ENCODE data around the gene RTCB. TPM values are rescaled to one million over a fixed set of nuclear protein-coding genes. Genes with fewer than 3 reads are reported as not detected.
A peak's percentile ranks its signal among the peaks of the same experiment; 100 is the strongest.

The RTCB gene
- polyA plus RNA-seq, 1 donor from 2014 or later, result 112 TPM

- Histone ChIP-seq H3K9me2 (ENCODE audit: insufficient read depth, low read length) (no peaks in the 10 kb centered on the region), H3K4me2 (ENCODE audit: low read length) (no peak overlapping the region), H3K4me3 (ENCODE audit: low read length) (peak overlapping the region; percentile 77), H3K27ac (ENCODE audit: low read length) (no peak overlapping the region), H3K9me3 (ENCODE audit: low read length) (no peaks in the 10 kb centered on the region), H3K9ac (ENCODE audit: low read length) (no peak overlapping the region), H3K36me3 (ENCODE audit: insufficient read depth, low read length) (peaks cover 10% of the 10 kb centered on the region), H3K79me2 (replicated peaks; ENCODE audit: insufficient read depth, low read length) (peaks cover 21% of the 10 kb centered on the region), H4K20me1 (ENCODE audit: insufficient read depth) (no peaks in the 10 kb centered on the region), H2AFZ (ENCODE audit: low read depth, low read length) (no peak overlapping the region), H3K27me3 (ENCODE audit: insufficient read depth, low read depth, low read length) (no peaks in the 10 kb centered on the region), H3F3A (ENCODE audit: insufficient read depth, low read length, poor library complexity, severe bottlenecking) (no peaks in the 10 kb centered on the region)
- no peak for TF ChIP-seq SMC3 (conservative IDR thresholded peaks at IDR 0.05; ENCODE audit: poor library complexity)
- TF ChIP-seq EZH2 (IDR thresholded peaks at IDR 0.05; ENCODE audit: borderline replicate concordance, insufficient read depth, low read length, poor library complexity, severe bottlenecking), result no peak
- no peak for TF ChIP-seq RAD21 (conservative IDR thresholded peaks at IDR 0.05)
- no peak for TF ChIP-seq CTCF (IDR thresholded peaks at IDR 0.05; ENCODE audit: poor library complexity, severe bottlenecking)
- no peak for TF ChIP-seq POLR2AphosphoS5 (IDR thresholded peaks at IDR 0.05)
- no peak for TF ChIP-seq MXI1 (conservative IDR thresholded peaks at IDR 0.05; ENCODE audit: poor library complexity, severe bottlenecking)
- TF ChIP-seq REST (IDR thresholded peaks at IDR 0.05; ENCODE audit: borderline replicate concordance), result no peak
- TF ChIP-seq TAF1 (IDR thresholded peaks at IDR 0.05; ENCODE audit: low read depth), result no peak
Measured at GRCh38 chr22:32410459-32410858, 1.6 kb downstream of the RTCB start.

GRCh38 chr22:32409977-32410376, 2.1 kb downstream of the RTCB start:
- Histone ChIP-seq H3K4me2 (ENCODE audit: low read length) (no peak overlapping the region), H3F3A (ENCODE audit: insufficient read depth, low read length, poor library complexity, severe bottlenecking) (no peaks in the 10 kb centered on the region), H2AFZ (ENCODE audit: low read depth, low read length) (no peak overlapping the region), H3K27ac (ENCODE audit: low read length) (no peak overlapping the region), H3K9ac (ENCODE audit: low read length) (no peak overlapping the region), H3K36me3 (ENCODE audit: insufficient read depth, low read length) (peaks cover 10% of the 10 kb centered on the region), H3K79me2 (replicated peaks; ENCODE audit: insufficient read depth, low read length) (peaks cover 21% of the 10 kb centered on the region), H3K9me2 (ENCODE audit: insufficient read depth, low read length) (no peaks in the 10 kb centered on the region), H4K20me1 (ENCODE audit: insufficient read depth) (no peaks in the 10 kb centered on the region), H3K4me3 (ENCODE audit: low read length) (peak overlapping the region; percentile 77), H3K9me3 (ENCODE audit: low read length) (no peaks in the 10 kb centered on the region), H3K27me3 (ENCODE audit: insufficient read depth, low read depth, low read length) (no peaks in the 10 kb centered on the region)
- TF ChIP-seq TAF1 (IDR thresholded peaks at IDR 0.05; ENCODE audit: low read depth) (no peak), EP300 (conservative IDR thresholded peaks at IDR 0.05; ENCODE audit: poor library complexity, severe bottlenecking) (no peak), RAD21 (conservative IDR thresholded peaks at IDR 0.05) (no peak)

- no peaks in the 10 kb centered on the region for H3F3A ChIP-seq (ENCODE audit: insufficient read depth, low read length, poor library complexity, severe bottlenecking)
- H3K36me3 ChIP-seq (ENCODE audit: insufficient read depth, low read length), result peaks cover 10% of the 10 kb centered on the region
- H3K27me3 ChIP-seq (ENCODE audit: insufficient read depth, low read depth, low read length), result no peaks in the 10 kb centered on the region
- no peak overlapping the region for H3K27ac ChIP-seq (ENCODE audit: low read length)
- H3K4me2 ChIP-seq (ENCODE audit: low read length), result no peak overlapping the region
- H3K4me3 ChIP-seq (ENCODE audit: low read length), result no peak overlapping the region
- no peak overlapping the region for H3K9ac ChIP-seq (ENCODE audit: low read length)
- H3K79me2 ChIP-seq (replicated peaks; ENCODE audit: insufficient read depth, low read length), result peaks cover 21% of the 10 kb centered on the region
- no peaks in the 10 kb centered on the region for H4K20me1 ChIP-seq (ENCODE audit: insufficient read depth)
- H2AFZ ChIP-seq (ENCODE audit: low read depth, low read length), result no peak overlapping the region
- H3K9me3 ChIP-seq (ENCODE audit: low read length), result no peaks in the 10 kb centered on the region
- TF ChIP-seq RAD21 (conservative IDR thresholded peaks at IDR 0.05) (no peak), REST (IDR thresholded peaks at IDR 0.05; ENCODE audit: borderline replicate concordance) (no peak), EZH2 (IDR thresholded peaks at IDR 0.05; ENCODE audit: borderline replicate concordance, insufficient read depth, low read length, poor library complexity, severe bottlenecking) (no peak), SMC3 (conservative IDR thresholded peaks at IDR 0.05; ENCODE audit: poor library complexity) (no peak), CTCF (IDR thresholded peaks at IDR 0.05; ENCODE audit: poor library complexity, severe bottlenecking) (no peak), MXI1 (conservative IDR thresholded peaks at IDR 0.05; ENCODE audit: poor library complexity, severe bottlenecking) (no peak), POLR2AphosphoS5 (IDR thresholded peaks at IDR 0.05) (no peak), TAF1 (IDR thresholded peaks at IDR 0.05; ENCODE audit: low read depth) (no peak), EP300 (conservative IDR thresholded peaks at IDR 0.05; ENCODE audit: poor library complexity, severe bottlenecking) (no peak)
- no peaks in the 10 kb centered on the region for H3K9me2 ChIP-seq (ENCODE audit: insufficient read depth, low read length)
Measured at GRCh38 chr22:32407936-32408335, 4.1 kb downstream of the RTCB start.
